NK-92 (cell line): Measurements from ENCODE around the gene PPFIA1.
"Not testable (repeated sequence)": the region's sequence is repeated elsewhere in the genome, so short reads cannot be mapped to it uniquely, and the experiment has no call there.

Experiments used
- DNase-seq: peaks from one replicate; lab custom pipeline; 2025; ENCODE audit not compliant: unreplicated experiment; lab: John Stamatoyannopoulos, UW

Gene PPFIA1

DNA sequence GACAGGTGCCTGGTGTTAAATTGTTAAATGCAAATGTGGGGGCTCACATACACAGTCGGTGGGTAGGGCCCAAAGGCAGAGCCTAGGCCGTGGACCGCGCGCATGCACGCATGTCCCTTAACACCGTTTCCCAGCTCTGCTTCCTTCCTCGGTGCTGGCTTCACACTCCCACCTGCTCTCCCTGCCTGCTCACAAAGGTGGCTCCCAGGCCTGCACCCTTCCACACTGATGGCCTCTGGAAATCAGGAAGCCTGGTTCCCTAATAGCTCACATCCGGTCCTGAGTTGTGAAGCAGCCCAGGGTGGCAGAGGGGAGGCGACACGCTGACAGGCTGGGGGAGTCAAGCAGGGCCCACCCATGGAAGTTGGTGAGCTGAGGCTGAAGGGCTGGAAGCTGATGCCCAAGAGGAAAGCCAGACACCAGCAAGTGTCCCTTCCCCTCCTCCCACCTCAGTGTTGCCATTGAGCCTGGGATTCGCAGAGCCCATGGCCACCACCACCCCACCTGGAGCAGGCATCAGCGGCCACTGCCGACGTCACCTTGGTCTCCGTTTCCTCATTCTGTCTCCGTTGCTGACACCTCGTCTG is 114.2 kb downstream of the PPFIA1 start:
- no peak for DNase-seq

DNA sequence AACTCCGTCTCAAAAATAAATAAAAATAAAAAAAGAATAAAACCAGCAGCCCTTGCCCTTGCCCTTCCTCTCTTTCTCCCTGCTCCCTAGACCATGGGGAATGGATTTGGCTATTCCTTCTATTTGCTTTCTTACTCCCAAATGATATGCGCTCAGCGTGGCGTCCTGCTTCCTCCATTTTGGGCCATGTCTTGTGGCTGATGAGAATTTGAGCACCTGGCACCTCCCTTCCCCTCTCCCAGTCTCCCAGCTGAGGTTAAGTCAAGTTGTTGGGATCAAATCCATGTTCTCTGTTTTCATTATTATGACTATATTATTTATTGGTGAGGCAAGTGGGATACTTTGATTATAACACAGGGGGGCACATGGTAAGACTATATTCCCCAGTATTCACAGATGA is 117.1 kb downstream of the PPFIA1 start:
- no peak for DNase-seq

- no peak for DNase-seq
Measured at GRCh38 chr11:70389201-70389600, 118.7 kb downstream of the PPFIA1 start.

GRCh38 chr11:70390882-70391281 is 120.4 kb downstream of the PPFIA1 start:
- DNase-seq: not testable (repeated sequence)

GRCh38 chr11:70394211-70394950 is 123.9 kb downstream of the PPFIA1 start:
- DNase-seq: no peak

GRCh38 chr11:70397336-70397982 is 127.0 kb downstream of the PPFIA1 start:
- DNase-seq: no peak

GRCh38 chr11:70397983-70398833 is 127.7 kb downstream of the PPFIA1 start, which contains the start of gene CTTN:
TSS of gene CTTN (plus strand) at chr11:70398529. CDS start at chr11:70407298, 8,769 bp downstream.
- no peak for DNase-seq

DNA sequence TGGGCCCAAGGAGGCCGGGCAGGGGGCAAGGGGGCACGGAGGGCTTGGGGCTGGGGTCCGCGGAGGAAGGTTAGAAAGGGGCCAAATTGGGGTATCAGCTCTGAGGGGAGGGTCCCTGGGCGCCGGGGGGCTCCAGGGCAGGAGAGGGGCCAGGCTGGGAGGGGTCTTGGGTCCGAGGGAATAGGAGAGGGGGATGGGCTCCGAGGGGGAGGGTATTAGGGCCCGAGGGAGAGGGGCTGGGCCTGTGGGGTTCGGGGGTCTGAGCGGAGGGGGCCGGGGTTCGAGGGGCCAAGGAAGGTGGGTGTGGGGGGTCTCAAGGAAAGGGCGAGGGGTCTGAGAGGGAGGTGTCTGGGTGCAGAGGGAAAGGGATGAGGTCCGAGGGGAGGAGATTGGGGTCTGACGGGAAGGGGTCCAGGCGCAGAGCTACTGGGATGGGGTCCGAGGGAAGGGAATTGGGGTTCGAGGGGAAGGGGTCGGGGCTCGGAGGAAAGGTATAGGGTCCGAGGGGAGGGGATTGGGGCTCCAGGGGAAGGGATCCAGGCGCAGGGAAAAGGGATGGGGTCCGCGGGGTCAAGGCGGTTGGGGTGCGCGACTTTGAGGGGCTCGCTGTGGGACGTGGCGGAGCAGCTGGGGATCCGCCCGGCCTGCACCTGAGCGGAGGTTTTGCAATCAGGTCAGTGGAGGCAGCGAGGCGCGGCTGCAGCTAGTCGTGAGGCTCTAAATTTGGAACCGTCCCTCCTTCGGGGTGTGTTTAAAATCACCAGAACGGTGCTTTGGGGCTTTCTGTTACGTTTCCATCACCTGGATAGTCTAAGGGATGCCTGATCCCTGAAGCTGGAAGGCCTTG is 128.6 kb downstream of the PPFIA1 start:
- DNase-seq: no peak

- no peak for DNase-seq
Measured at GRCh38 chr11:70399681-70400112, 129.2 kb downstream of the PPFIA1 start.

DNA sequence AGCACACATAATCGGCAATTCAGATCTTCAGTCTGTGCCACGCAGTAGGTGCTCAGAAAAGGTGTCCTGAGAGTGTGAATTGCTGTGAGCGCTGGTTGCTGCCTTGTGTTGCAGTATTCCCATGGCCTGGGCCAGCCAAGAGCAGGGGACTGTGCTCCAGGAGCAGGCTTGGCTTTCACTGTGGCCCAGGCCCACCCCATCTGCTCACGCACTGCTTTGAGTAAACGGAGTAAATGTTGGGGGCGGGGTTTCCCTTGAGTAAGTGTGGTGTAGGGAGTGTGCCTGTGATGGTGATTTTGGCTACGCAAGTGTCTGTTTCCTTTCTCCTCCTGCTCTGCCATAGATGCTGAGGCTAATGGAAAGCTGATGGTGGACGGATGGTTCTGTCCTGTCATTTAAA is 130.2 kb downstream of the PPFIA1 start:
- no peak for DNase-seq

DNA sequence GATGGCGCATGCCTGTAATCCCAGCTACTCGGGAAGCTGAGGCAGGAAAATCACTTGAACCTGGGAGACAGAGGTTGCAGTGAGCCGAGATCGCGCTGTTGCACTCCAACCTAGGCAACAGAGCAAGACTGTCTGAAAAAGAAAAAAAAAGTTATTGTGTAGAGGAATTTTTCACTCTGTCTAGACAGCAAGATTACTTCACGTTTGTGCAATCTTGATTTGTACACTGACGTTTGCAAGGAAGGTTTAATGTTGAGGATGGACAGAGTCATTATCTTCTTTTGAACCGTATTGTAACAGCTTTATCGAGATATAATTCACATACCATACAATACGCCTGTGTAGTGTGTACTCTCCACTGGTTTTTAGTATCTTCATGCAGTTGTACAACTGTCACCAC is 131.5 kb downstream of the PPFIA1 start:
- DNase-seq: no peak

- no peak for DNase-seq
Measured at GRCh38 chr11:70402685-70403084, 132.2 kb downstream of the PPFIA1 start.

- DNase-seq: no peak
Measured at GRCh38 chr11:70404244-70404643, 133.8 kb downstream of the PPFIA1 start.

- DNase-seq: no peak
Measured at GRCh38 chr11:70405679-70406395, 135.3 kb downstream of the PPFIA1 start.

GRCh38 chr11:70407121-70407520 is 136.6 kb downstream of the PPFIA1 start:
- DNase-seq: no peak

- DNase-seq: no peak
Measured at GRCh38 chr11:70407814-70408213, 137.3 kb downstream of the PPFIA1 start.

DNA sequence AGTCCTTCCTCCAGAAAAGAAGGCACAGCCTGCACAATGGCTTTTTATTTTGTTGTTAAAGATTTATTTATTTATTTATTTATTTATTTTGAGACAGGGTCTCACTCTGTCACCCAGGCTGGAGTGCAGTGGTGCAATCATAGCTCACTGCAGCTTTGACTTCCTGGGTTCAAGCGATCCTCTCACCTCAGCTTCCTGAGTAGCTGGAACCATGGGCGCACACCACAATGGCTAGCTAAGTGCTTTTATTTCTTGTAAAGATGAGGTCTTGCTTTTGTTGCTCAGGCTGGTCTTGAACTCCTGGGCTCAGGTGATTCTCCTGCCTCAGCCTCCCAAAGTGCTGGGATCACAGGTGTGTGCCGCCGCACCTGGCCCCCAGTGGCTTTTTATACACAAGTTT is 137.8 kb downstream of the PPFIA1 start:
- not testable (repeated sequence) for DNase-seq

DNA sequence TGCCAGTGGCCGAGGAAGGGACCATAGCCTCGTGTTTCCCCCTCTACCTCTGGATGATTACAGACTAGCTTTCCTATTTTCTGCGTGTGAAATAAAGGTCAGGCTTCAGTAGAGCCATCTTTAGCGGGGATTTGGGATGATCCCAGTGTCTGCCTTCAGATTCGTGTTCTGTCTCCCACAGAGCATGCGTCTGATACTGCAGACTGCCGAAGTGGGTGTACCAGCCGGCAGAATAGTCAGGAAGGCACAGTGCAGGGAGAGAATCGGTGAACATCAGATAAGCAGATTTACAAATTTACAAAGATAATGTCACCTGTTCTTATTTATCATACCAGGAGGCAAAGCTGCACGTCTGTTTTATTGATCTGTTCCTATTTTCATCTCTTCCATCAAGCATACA is 138.9 kb downstream of the PPFIA1 start:
- no peak for DNase-seq

GRCh38 chr11:70409871-70410270 is 139.4 kb downstream of the PPFIA1 start:
- no peak for DNase-seq
